Fibroblast of mammary gland (primary cell): ENCODE results near the gene LDB1.
A peak's percentile ranks its signal among the peaks of the same experiment; 100 is the strongest.

ENCODE experiments used
- DNase-seq: peaks from one replicate; pipeline ENCODE4 v3.0.0-alpha.2; 2010; ENCODE audit warnings: low read depth
- H3K4me3 ChIP-seq: 2 replicates; pipeline ENCODE4 v1.5.1; 2011; ENCODE audit warnings: low read depth, mild to moderate bottlenecking, low read length, moderate library complexity; ENCODE audit not compliant: control insufficient read depth
- TF ChIP-seq, protein P1 (sequence below): conservative IDR thresholded peaks from 2 replicates; pipeline ENCODE4 v1.5.1; 2011; ENCODE audit warnings: low read depth, low read length, inconsistent platforms; ENCODE audit not compliant: control insufficient read depth, insufficient read depth

LDB1 gene

DNA sequence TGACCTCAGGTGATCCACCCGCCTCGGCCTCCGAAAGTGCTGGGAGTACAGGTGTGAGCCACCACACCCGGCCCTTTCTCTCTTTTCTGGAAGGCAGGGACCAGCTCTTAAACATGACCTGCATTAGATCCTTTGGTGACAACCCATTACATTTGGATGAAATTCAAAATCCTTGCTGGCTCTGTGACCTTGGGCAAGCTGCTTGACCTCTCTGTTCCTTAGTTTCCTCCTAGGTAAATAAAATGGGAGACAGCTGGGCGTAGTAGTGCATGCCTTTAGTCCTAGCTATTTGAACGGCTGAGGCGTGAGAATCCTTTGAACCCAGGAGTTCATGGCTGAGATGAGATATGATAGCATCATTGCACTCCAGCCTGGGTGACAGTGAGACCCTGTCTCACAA, 23.7 kb downstream of the LDB1 start:
- TF ChIP-seq, protein P1, sequence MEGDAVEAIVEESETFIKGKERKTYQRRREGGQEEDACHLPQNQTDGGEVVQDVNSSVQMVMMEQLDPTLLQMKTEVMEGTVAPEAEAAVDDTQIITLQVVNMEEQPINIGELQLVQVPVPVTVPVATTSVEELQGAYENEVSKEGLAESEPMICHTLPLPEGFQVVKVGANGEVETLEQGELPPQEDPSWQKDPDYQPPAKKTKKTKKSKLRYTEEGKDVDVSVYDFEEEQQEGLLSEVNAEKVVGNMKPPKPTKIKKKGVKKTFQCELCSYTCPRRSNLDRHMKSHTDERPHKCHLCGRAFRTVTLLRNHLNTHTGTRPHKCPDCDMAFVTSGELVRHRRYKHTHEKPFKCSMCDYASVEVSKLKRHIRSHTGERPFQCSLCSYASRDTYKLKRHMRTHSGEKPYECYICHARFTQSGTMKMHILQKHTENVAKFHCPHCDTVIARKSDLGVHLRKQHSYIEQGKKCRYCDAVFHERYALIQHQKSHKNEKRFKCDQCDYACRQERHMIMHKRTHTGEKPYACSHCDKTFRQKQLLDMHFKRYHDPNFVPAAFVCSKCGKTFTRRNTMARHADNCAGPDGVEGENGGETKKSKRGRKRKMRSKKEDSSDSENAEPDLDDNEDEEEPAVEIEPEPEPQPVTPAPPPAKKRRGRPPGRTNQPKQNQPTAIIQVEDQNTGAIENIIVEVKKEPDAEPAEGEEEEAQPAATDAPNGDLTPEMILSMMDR, result no peak
- no peak for DNase-seq
- H3K4me3 ChIP-seq, result no peak overlapping the region

- TF ChIP-seq, protein P1, result no peak
- peak; percentile 14 for DNase-seq
- no peak overlapping the region for H3K4me3 ChIP-seq
Measured at GRCh38 chr10:102090772-102091171, 29.4 kb downstream of the LDB1 start.

GRCh38 chr10:102086196-102086595, 34.0 kb downstream of the LDB1 start:
- no peak for DNase-seq
- TF ChIP-seq, protein P1, result no peak

DNA sequence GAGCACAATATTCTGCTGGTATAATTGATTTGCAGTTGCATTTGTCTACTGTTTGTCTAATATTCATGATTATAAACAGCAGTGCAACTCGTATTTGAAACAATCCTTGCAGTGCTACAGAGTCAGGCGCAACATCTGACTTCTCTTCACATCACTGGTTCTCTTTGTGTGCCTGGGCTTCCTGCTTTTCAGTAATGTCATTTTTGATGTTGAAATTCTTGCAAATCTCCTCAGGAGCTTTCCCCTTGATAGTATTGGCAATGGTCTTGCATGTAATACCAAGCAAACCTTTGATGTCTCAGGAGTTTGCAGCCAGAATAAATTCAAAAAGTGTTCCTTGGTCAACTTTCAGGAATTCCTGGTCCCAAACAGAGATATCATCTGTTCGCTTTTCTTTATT, 34.8 kb downstream of the LDB1 start:
- no peak for DNase-seq
- no peak overlapping the region for H3K4me3 ChIP-seq
- TF ChIP-seq, protein P1, result no peak

More at GRCh38 chr10:102086196-102086595, 34.0 kb downstream of the LDB1 start:
- no peak overlapping the region for H3K4me3 ChIP-seq

GRCh38 chr10:102083541-102083940, 36.6 kb downstream of the LDB1 start:
- no peak overlapping the region for H3K4me3 ChIP-seq
- TF ChIP-seq, protein P1, result no peak
- DNase-seq, result no peak

DNA sequence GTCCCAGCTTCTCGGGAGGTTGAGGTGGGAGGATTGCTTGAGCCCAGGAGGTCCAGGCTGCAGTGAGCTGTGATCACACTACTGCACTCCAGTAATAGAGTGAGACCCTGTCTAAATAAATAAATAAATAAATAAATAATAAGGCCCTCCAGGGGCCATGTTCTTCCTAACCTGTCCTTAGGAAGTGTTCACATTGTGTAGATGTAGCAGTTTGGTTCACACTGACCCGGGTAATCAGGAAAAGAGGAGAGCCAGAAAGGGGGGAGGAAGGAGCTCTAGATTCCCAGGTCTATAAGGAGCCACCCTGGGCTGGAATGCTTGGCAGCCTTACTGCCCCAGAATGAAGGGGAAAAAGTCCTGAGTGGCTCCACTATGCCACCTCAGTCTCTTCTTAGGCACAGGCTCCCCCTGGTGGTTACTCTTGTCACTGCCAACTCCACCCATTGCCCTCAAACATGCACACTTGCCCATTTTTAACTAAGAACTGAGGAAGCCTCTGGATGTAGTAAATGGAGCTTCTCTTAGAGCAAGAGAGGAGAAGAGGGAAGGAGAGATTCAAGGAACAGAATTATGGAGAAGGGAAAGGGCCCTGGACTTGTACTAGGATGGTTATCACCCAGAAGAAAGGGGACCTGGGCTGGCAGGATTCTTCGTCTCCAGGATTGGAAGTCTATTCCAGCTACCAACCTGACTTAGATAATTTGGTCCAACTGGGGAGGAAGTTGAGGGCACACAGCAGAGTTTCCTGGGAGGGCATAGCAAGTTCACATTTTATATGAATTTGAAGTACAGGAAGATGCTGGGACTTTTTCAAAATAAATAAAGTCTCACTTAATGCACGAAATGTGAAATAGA, 47.3 kb downstream of the LDB1 start:
- peak; percentile 75 for DNase-seq
- H3K4me3 ChIP-seq, result no peak overlapping the region
- TF ChIP-seq, protein P1, result peak; percentile 98

DNA sequence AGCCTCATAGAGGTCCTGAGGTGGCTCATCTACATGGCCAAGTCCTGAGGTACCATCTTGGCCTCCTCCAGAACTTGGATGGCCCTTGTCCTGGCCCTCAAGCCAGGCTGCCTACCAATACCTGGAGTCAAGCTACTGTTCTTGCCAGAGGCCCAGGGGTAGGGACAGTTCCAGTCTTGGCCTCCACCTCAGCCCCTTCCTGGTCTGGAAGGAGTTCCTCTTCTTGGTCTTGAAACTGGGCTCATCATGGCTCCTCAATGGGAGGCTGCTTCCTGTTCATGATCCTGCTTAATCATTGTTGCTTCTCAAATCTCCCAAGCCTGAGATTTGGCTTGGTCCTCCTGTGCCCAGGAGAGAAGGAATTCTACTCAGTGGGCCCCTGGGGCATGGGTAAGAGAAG, 51.1 kb downstream of the LDB1 start:
- no peak overlapping the region for H3K4me3 ChIP-seq
- TF ChIP-seq, protein P1, result no peak
- DNase-seq, result no peak
